GM08714 (cell line): Measurements from ENCODE around the gene NDC80.

Experiments used
- H3K4me3 ChIP-seq: fragments of 200-500 bp; sonication (Bioruptor generic); 2 replicates; pipeline ENCODE4 v1.5.1; 2014; ENCODE audit warnings: mild to moderate bottlenecking, low read length, inconsistent platforms
- ZNF274 ChIP-seq: IDR thresholded peaks from 2 replicates; pipeline ENCODE4 v1.6.1; 2012; ENCODE audit warnings: mild to moderate bottlenecking, low read depth, low read length

The NDC80 gene

DNA sequence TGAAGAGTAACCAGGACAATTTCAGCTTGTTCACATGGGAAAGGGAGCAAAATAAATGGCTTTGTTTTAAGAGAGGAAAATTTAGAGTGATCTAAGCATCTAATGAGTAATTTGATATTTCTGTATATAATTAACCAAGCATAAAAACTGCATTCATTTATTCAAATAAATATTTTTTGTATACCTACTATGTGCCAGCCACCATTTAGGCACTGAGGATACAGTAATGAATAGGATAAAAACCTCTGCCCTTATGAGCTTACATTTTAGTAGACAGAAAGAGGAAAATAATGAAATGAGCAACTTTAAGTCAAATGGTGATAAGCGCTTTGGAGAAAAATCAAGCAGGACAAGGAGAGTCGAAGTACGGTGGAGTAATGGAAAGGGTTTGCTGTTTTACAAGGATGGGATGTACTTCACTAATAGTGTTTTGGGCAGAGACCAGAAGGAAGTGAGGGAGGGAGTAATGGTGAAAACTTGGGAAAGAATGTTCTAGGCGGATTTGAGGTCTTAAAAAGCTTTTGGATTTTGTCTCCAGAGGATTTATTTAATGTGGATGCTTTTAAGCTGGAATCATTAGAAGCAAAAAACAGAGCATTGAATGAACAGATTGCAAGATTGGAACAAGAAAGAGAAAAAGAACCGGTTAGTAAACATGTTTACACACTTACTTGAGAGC lies 17.4 kb downstream of the NDC80 start:
- TF ChIP-seq ZNF274 = no peak
- no peak overlapping the region for H3K4me3 ChIP-seq

GRCh38 chr18:2589345-2590068 lies 18.1 kb downstream of the NDC80 start:
- TF ChIP-seq ZNF274 = no peak
- H3K4me3 ChIP-seq = no peak overlapping the region

DNA sequence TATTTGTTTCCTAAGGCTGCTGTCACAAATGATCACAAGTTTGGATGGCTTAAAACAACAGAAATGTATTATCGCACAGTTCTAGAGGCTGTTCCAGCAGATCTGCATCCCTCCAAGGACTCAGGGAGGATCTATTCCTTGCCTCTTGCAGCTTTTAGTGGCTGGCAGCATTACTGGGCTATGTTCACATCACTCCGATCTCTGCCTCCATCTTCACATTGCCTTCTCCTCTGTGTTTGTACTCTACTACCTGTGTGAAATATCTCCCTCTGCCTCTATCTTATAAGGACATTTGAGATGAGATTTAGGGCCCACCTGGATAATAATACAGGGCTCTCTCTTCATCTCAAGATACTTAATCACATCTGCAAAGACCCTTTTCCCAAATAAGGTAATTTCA lies 18.9 kb downstream of the NDC80 start:
- H3K4me3 ChIP-seq = no peak overlapping the region
- no peak for TF ChIP-seq ZNF274

- H3K4me3 ChIP-seq = no peak overlapping the region
- TF ChIP-seq ZNF274 = no peak
These were observed 26.3 kb downstream of the NDC80 start for GRCh38 chr18:2597639-2598038.

DNA sequence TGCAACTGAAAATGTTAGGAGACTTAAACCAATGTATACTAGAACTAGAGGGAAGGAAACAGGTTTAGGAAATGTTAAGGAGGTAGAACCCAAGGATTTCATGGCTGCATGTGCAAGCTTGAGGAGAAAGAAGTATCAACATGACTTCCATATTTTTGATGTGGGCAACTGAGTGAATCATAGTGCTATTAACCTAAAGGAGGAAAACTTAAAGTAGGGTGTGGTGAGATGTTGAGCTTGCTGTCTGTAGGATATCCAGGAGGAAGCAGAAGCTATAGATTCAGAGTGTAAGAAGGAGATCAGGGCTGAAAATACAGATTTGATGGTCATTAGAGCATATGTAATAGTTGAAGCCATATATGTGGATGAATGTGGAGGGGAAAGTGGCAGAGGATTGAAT lies 31.5 kb downstream of the NDC80 start:
- no peak overlapping the region for H3K4me3 ChIP-seq
- TF ChIP-seq ZNF274 = no peak

DNA sequence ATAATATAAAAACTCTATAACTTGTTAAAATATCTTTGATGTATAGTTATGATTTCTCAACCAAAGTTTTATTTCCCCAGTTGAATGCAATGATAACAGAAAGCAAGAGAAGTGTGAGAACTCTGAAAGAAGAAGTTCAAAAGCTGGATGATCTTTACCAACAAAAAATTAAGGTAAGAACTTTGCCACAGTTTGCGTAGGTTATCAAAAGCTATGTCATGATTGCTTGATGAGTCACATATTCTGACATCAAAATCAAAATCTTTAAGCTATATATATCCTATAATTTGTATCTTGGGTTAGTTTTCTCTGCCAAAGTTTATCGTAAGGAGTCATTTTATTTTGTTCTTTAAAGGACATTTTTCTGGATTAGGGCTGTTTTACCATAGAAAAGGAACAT lies 35.0 kb downstream of the NDC80 start:
- H3K4me3 ChIP-seq = no peak overlapping the region
- no peak for TF ChIP-seq ZNF274

DNA sequence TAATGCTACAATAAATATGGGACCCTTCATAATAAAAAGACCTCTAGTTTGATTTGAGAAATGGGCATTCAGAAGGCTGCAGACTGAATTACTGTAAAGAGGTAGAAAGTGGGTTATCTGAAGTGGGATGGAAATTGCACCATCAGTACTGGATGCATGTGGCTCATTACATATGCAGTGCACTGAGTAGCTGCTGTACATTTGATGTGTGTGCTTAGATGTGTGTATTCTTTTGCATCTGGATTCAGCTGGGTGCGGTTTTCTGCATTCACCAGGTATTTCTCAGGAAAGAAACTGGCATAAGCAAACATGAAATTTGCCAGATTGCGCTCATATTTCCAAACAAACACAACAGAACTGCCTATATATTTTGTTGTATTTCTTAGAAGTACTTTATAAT lies 38.2 kb downstream of the NDC80 start:
- no peak overlapping the region for H3K4me3 ChIP-seq
- no peak for TF ChIP-seq ZNF274

GRCh38 chr18:2610549-2610948 lies 39.2 kb downstream of the NDC80 start:
- H3K4me3 ChIP-seq = no peak overlapping the region
- TF ChIP-seq ZNF274 = no peak

DNA sequence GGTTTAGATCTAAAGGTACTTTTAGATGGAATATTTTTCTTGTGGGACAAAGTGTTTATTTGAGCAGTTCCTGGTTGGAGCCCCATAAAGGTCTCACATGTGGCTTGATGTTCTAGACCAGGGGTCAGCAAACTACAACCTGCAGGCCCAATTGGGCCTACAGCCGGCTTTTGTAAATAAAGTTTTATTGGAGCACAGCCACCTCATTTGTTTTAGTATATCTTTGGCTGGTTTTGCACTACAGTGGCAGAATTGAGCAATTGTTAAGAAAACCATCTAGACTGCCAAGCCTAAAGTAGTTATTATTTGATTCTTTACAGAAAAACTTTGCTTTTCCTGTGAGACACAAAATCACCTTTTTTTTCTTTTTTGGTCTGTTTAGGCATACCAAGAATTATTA lies 41.6 kb downstream of the NDC80 start:
- TF ChIP-seq ZNF274 = no peak
- no peak overlapping the region for H3K4me3 ChIP-seq

GRCh38 chr18:2617401-2617998 lies 46.1 kb downstream of the NDC80 start:
- no peak for TF ChIP-seq ZNF274
- H3K4me3 ChIP-seq = no peak overlapping the region

GRCh38 chr18:2618009-2618408 lies 46.7 kb downstream of the NDC80 start:
- no peak for TF ChIP-seq ZNF274
- no peak overlapping the region for H3K4me3 ChIP-seq

DNA sequence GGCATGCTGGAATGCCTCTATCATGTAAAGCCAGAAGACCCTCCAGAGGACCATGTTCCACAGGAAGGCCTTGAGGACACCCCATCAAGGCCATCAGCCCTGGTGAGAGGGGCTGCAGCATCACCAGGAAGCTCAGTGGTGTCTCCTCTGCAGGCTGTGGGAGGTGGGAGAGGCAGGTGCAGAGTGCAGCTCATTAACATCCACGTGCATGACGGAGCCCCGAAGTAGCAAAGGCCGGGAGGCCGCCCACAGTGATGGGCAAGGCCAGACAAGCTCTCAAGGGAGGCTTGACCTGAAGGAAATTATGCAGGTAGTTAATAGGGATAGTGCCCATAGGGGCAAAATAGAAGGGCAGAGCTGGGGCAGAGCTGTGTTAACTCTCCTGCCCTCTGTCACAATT lies 53.9 kb downstream of the NDC80 start:
- H3K4me3 ChIP-seq = no peak overlapping the region
- TF ChIP-seq ZNF274 = no peak

DNA sequence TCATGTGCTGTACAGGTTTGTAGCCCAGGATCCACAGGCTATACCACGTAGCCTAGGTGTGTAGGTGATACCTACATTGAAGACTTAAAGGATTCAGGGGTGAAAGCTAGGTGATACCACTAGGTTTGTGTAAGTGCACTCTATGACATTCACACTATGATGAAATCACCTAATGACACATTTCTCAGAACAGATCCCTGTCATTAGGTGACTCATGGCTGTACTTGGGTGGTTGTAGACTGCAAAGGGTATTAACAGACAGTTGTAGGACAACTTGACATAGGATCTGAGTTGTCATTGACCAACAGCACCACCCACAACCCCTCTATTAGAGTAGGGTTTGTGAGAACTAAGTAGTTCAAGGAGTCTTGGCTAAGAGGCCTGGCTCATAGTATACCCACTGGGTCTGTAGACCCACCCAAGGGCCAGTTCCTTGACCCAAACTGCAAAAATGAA lies 56.5 kb downstream of the NDC80 start:
- no peak for TF ChIP-seq ZNF274

GRCh38 chr18:2629003-2629402 lies 57.6 kb downstream of the NDC80 start:
- no peak for TF ChIP-seq ZNF274
- no peak overlapping the region for H3K4me3 ChIP-seq

More for the DNA sequence above, 56.5 kb downstream of the NDC80 start:
- no peak overlapping the region for H3K4me3 ChIP-seq

GRCh38 chr18:2635586-2635985 lies 64.2 kb downstream of the NDC80 start:
- no peak for TF ChIP-seq ZNF274

DNA sequence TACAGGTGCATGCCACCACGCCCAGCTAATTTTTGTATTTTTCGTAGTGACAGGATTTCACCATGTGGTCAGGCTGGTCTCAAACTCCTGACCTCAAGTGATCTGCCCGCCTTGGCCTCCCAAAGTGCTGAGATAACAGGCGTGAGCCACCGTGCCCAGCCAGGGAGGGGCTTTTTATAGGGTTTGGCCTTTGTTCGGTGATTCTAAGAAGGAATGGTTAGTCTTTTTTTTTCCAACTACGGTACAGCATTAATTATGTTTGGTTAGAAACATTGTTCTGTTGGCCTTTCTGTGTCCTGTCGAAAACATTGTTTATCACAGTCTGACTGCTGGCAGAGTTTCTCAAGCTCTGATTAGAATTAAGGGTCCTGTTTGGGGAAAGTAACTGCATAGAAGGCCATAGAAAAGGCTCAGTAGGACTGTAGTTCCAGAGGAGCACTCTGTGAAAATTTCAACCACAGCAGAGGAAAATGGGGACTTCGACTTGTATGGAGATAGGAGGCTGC lies 64.8 kb downstream of the NDC80 start:
- peak overlapping the region; percentile 22; the same call in 1 of the 2 replicates for H3K4me3 ChIP-seq
- TF ChIP-seq ZNF274 = no peak

More at GRCh38 chr18:2635586-2635985, 64.2 kb downstream of the NDC80 start:
- H3K4me3 ChIP-seq = no peak overlapping the region
